Smooth muscle cell of the brain vasculature (primary cell): ENCODE measurements around the gene PRKN.

Experiments used
- DNase-seq: peaks from one replicate; pipeline ENCODE4 v3.0.0-alpha.2; 2012; ENCODE audit warnings: low read depth, low spot score

PRKN gene

GRCh38 chr6:162244031-162244430 is 483.5 kb downstream of the PRKN start:
- DNase-seq: no peak

DNA sequence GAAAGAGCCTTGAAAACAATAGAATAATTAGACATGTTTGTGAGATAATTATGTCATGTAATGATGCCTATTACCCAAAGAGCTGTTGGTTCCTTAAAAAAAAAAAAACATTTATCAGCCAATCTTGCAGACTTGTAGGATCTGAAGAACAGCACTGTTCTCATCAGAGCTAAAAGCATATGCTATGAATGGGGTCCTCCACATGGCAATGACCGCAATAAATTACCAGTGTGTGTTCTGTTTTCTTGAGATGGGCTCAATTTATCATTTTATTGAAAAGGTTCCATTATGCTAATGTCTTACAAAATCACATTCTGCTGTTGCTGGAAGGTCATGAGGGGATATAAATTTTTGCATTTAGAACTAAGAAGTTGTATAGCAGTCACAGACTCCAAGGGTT is 484.7 kb downstream of the PRKN start:
- no peak for DNase-seq

DNA sequence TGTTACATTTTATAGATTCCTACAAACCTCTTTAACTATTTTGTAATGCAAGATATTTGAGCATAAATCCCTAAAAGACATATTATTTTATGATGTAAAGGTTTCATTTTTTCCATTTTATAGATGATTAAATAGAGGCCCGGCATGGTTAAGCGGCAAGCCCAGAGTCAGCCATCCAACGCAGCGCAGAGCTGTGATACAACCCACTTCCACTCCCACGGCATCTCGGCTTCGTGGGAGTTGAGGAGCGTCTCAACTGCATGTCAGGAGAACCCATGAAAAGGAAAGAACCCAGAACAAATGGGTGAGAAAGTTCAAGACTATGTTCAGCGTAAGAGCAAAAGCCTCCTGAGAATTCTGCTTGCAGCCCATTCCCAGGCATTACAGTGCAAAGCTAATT is 488.2 kb downstream of the PRKN start:
- DNase-seq: no peak

DNA sequence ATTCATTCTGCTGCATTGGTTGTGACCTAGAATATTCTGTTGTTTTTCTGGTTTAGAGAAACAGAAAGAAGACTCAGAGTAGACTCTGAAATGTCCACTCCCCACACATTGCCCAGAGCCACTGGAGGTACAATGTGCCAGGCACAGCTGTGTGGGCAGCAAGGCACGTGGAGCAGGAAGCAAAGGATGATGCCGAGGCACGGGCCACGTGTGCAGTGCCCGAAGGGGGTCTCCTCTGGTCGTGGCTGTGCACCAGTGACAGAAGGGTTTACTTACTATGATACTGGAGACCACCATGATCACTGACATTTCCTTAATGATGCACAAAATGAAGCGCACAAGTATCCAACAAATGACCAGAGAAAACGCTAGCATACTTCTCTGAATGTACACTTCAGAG is 488.9 kb downstream of the PRKN start:
- no peak for DNase-seq

DNA sequence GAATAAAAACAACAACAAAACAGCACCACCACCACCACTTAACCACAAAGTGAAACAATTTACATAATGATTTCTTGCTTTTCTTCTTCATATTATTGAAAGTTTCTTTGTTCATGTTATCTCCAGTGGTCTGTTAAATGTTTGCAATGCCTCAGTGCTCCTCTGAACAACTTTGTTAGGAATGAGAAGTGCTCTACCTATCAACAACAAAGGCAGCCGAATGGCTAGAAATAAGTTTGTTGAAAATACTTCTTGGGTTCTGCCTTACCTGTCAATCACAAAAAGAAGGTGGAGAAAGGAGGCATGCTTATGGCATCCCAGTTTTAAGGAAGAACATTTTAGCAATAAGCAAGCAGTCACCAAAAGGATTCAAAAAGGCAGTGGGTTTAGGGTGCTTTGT is 490.2 kb downstream of the PRKN start:
- DNase-seq: no peak

GRCh38 chr6:162234631-162235030 is 492.9 kb downstream of the PRKN start:
- DNase-seq: no peak

DNA sequence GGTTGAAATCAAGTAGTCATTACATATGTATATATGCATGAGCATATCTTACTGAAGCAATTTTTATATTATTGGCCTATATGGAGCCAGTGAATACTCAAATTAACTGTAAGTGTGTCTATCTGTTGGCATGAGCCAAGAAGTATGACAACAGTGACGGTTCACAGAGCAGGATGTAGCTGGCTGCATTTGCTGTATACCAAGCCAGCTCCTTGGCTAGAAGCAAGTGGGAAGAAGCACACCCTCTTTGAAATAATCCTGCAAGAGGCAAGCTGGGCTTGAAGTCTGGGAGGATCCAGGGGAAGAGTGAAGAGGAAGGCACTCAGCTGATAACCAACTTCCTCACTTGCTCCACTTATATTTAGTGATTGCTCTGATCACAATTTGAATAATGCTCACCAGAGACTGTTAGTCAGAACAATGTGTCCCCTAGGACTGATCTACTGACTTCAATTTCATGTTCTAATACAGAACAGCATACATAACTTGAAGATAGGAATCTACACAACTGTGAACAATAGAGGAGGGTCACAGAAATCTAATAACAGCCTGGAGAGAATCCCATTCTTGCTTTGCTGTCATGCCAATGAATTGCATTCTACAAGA is 497.3 kb downstream of the PRKN start:
- DNase-seq: no peak

DNA sequence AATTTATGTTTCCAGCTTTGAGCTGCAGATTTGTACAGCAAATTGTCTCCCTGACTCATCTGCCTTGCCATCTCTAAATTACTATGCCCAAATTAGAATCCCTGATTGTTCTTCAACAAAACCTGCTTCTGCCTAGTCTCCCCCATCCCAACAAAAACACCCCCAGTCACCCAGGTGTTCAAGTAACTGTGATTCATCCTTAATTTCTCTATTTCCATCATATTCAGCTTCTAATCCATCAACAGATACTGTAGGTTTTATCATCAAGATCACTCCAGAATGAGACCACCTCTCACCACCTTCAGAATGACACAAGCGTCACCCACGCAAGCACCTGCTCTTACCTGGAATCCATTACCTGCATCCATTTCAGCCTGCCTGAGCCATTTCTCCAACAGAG is 498.5 kb downstream of the PRKN start:
- no peak for DNase-seq

- no peak for DNase-seq
Measured at GRCh38 chr6:162226803-162227202, 500.8 kb downstream of the PRKN start.

DNA sequence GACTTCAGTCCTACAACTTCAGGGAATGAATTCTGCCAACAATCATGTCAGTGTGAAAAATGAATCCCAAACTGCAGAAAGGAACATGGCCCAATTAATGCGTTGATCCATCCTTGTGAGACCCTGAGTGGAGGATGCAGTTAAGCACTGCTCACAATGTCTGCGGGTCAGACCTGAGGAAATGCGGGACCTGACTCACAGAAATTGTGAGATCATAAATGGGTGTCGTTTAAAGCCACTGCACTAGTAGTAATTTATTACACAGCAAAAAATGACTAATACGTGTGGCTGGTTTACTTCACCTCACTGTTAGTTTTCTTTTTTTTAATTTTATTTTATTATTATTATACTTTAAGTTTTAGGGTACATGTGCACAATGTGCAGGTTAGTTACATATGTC is 505.0 kb downstream of the PRKN start:
- no peak for DNase-seq

GRCh38 chr6:162220876-162221275 is 506.7 kb downstream of the PRKN start:
- no peak for DNase-seq

DNA sequence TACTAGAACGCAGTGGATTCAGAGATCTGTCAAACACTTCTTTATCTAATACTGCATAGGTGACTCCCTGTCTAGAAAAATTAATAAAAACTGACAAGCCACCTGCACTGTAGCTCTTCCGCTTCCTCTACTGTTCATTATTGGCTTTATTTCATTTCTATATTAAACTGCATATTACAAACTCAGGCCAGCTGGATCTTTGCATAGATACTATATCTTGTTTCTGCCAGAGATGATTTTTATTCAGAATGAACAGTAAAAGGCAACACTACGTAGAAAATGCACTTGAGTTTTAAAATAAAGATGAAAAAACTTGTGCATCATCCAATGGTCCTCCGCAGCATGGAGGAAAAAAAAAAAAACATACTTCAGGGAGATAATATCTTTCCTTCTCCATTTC is 508.3 kb downstream of the PRKN start:
- DNase-seq: no peak

DNA sequence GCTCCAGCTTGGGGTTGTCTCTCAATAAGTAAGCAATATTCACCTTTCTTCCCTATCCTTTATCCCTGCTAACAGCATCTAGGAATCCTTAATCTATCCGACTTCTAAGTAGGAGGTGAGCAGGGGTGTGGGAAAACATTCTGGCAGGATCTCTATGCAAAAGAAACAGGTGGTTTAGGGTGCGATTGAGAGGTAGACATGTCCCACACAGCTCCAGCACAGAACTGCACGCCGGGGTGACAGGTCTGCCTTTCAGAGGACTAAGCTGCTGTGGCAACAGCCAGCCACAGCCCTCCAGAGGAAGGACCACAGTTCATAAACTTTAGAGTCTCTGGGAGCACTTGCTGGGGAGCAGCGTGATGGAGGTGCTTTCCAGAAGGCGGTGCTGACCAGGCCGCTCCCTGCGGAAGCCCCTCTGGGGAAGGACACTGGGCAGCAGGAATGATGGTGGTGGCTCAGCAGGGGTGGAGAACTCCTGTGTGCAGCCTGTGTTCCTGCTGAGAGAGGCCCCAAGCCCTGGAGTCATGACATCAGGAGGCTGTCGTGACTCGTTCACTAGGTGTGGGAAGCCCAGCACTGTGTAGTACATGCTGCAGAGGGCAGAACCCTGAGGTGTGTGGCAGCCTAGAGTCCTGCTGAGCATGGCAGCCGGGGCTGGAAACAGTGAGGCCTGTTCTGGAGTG is 509.6 kb downstream of the PRKN start:
- no peak for DNase-seq

DNA sequence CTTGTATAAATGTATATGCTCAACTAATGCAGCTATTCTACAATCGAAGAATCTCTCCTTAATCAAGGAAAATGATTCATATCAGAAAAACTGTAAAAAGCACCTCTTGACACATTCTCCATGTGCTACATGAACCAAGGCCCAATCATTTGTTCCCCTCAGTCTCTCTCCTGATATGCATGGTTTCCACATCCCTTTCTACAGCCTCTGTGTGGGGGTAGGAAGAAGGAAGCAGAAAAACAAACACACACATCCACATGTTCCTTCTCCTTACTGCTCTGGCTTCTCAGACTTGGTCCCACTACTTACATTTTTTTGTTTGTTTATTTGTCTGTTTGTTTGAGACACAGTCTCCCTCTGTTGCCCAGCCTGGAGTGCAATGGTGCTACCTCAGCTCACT is 510.5 kb downstream of the PRKN start:
- DNase-seq: no peak

DNA sequence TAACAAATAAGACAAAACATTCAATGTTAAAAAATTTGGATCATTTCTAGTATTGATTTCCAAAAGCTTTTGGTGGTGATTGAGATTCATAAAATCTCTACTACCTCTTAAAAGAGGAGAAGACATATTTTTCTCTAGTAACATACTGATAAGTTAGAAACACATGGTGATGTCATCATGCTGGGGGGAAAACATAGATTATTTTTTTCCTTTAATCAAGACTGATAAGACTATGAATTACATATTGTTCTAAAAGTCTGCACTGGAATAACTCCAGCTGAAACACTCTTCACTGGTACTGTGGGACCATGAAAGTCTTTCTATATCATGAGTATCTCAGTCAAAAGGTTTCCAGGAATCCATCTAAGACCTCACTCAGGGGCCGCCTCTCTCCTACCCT is 515.8 kb downstream of the PRKN start:
- no peak for DNase-seq

- no peak for DNase-seq
Measured at GRCh38 chr6:162211022-162211421, 516.5 kb downstream of the PRKN start.

DNA sequence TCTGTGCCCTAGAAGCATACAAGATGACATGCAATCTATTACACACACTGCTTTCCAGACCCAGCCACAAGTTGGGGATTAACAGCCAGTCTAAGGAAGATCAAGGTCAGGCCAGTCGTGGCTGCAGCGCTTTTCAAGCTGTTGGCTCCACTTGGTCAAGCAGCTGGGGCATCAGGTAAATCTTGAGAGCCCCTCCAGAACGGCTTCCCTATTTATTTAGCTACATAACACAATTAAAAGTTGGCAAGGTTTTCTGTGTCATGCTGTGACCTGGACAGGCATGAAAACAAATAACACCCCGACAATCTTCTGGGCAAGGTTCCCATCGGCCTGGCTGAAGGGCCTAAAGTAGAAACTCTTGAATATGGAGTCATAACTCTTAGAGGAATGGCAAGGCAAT is 524.3 kb downstream of the PRKN start:
- DNase-seq: no peak

DNA sequence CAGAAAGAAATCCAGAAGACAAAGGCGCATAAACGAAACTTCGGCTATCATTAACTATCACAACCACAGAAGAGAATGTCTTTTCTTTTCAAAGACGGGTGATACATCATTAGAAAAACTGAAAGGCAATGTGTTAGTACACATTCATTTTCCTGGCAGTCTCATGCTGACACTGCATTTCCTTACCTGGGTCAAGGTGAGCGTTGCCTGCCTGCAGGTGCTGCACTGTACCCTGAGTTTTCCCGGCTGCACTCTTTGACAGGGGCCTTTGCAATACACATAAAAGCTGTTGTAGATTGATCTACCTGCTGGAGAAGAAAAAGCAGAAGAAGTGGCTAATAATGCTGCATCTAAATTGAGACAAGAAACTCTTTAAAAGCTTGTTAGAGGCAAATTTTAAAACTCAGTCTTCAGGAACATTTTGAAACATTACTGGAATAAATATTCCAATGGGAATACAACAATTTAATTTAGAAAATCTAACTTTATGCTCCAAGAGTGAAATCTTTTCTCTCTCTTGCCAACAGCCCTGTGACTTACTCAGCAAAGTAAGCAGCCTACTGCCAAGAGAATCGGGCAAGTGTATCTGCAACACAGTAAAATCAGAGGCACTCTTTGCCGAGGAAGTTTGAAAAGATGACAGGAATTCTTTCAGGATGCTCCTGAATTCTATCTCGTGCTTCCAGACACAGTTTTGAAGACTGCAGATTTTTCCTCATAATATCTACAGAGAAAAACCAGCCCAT is 526.4 kb downstream of the PRKN start:
- no peak for DNase-seq

- DNase-seq: no peak
Measured at GRCh38 chr6:162200041-162200440, 527.5 kb downstream of the PRKN start.

DNA sequence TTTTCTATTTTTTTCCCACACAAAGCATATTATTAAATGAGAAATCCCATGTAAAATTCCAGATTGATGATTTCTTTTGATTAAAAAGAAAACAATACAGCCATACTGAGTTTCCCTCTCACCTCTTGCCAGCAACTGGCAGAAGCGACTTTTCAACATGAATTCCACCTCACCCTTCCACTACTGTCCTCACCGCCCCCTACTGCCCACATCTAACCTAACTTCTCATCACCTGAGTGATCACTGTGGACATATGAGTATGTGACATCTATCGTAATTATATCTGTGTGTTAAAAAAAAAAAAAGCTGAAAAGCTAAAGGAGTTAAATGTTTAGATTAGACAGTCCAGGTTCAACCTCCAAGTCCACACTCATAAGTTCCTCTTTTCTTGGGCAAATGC is 528.6 kb downstream of the PRKN start:
- DNase-seq: no peak

- DNase-seq: no peak
Measured at GRCh38 chr6:162198076-162198475, 529.5 kb downstream of the PRKN start.

GRCh38 chr6:162195441-162195840 is 532.1 kb downstream of the PRKN start:
- no peak for DNase-seq

DNA sequence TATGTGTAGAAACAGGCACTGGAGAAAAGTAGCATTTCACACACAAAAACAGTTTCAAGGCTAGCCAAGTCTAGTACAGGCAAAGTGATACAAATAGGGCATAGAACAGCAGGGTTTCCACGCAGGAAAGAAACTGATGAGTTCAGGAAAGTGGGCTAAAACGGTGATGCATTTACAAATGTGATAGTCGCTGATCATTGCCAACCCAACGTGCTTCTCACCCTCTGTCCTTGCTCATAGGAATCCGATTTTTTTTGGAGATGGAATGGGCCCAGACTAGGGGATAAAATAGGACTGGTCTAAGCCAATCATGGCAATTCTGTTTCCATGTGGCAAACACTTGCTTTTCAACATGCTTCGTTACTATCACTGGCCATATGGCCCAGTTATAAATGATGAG is 536.6 kb downstream of the PRKN start:
- no peak for DNase-seq
